8988T (cell line): ENCODE results near the gene GOLGB1.
"Not testable (repeated sequence)": the region's sequence is repeated elsewhere in the genome, so short reads cannot be mapped to it uniquely, and the experiment has no call there.

Experiments used
- DNase-seq: peaks from one replicate; pipeline ENCODE4 v3.0.0; 2011

GOLGB1 gene, protein sequence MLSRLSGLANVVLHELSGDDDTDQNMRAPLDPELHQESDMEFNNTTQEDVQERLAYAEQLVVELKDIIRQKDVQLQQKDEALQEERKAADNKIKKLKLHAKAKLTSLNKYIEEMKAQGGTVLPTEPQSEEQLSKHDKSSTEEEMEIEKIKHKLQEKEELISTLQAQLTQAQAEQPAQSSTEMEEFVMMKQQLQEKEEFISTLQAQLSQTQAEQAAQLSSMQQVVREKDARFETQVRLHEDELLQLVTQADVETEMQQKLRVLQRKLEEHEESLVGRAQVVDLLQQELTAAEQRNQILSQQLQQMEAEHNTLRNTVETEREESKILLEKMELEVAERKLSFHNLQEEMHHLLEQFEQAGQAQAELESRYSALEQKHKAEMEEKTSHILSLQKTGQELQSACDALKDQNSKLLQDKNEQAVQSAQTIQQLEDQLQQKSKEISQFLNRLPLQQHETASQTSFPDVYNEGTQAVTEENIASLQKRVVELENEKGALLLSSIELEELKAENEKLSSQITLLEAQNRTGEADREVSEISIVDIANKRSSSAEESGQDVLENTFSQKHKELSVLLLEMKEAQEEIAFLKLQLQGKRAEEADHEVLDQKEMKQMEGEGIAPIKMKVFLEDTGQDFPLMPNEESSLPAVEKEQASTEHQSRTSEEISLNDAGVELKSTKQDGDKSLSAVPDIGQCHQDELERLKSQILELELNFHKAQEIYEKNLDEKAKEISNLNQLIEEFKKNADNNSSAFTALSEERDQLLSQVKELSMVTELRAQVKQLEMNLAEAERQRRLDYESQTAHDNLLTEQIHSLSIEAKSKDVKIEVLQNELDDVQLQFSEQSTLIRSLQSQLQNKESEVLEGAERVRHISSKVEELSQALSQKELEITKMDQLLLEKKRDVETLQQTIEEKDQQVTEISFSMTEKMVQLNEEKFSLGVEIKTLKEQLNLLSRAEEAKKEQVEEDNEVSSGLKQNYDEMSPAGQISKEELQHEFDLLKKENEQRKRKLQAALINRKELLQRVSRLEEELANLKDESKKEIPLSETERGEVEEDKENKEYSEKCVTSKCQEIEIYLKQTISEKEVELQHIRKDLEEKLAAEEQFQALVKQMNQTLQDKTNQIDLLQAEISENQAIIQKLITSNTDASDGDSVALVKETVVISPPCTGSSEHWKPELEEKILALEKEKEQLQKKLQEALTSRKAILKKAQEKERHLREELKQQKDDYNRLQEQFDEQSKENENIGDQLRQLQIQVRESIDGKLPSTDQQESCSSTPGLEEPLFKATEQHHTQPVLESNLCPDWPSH (N-terminal part only)

DNA sequence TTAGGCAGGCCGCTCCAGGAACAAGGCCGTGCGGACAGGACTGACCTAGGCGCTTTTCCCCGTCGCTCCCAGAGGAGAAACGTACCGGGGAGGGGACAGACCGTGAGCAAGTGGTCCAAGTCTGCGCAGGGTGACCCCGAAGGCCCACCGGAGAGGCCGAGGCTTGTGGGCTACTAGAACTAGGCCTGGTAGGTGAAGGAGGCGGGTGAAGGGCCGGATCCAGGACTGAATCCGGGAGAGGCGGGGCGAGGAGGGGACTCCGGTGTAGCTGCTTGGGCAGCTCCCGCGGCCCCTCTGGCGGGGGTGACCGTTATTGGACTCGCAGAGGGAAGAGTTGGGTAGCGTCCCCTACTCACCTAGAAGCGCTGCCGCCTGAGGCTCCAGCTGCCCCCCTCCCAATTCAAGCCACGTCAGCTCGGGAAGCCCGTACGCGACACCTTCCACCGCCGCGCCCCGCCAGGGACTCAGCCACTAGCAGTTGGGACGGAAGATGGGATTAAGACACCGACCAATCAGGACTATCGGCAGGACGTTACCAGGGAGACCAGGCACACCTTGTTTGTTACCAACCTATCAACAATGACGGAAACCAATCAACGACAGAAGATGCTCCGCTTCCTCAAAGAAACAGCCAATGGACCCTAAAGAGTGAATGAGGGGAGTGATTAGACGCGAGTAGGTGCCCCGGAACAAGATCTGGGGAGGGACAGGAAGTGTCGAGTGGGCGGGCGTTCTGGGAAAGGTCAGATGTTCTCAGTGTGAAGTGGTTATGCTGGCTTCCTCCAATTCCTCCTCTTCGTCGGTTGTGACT lies at the start of gene GOLGB1:
GOLGB1 (minus strand) TSS at position 466 of the 811 bp plus-strand sequence. CDS start 18,770 bp downstream, outside the sequence.
- DNase-seq: peak; percentile 61

DNA sequence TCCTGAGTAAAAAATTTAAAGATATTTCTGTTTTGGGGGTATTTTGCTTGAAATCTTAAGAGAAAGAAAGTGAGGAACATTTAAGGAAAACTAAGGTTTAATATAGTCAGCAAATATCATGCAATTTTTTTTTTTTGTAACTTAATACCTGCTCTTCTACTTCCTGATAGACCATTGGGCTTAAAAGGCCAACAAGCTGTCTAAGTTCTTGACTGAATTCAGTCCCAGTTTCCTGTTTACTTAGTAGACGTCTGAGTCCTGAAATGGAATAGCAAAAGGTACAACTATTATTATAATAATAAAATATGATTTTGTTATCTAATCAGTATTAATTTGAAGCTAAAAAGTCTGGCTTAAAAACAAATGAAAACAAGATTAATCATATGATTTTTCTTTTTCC lies 47.4 kb upstream of the GOLGB1 start:
- DNase-seq: no peak

DNA sequence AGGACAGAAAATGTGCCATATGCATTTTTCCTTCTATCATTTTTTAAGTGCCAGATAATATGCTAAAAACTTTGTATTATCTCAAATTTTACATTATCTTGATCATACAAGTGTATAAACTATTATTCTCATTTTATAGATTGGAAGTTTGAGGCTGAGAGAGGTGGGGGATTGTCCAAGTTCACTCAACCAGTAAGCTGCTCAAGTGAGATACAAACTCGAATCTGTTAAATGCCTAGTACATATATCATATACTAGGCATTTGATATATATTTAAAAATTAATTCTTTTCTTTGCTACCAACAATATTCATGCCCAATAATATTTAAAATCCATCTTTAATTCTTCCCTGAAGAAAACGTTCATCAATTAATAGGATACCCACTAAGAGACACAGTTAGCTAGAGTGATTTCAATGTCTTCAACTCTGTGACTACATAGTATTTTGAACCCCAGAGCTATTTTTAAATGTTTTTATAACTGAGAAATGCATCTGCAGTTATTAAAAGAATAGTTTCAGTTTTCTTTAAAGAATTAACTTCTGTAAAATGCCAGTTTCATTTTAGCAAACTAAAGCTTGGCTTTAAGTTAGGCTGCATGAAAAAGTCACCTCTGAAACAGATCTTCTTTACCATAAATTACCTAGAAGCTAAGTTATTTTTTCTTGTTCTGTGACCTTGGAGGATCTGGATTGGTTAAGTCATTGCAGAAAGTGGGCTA lies 44.9 kb upstream of the GOLGB1 start:
- DNase-seq: no peak

DNA sequence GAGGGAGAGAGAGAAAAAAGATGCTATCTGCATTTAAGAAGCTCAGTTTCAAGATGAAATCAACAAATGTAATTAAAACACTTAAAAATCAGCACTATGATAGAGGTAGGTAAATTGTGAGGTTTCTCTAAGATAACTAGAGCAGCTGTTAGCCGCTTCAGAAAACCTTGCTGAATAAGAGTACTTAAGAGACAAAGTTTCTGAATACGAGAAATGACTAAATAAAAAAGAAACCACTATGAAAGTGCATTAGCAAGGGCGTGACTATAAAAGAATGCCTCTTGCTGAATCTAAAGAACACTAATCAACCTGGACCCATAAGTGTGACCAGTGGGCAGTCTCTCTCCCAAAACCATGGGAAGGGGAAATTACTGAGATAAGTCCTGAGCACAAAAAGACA lies 43.5 kb upstream of the GOLGB1 start:
- no peak for DNase-seq

DNA sequence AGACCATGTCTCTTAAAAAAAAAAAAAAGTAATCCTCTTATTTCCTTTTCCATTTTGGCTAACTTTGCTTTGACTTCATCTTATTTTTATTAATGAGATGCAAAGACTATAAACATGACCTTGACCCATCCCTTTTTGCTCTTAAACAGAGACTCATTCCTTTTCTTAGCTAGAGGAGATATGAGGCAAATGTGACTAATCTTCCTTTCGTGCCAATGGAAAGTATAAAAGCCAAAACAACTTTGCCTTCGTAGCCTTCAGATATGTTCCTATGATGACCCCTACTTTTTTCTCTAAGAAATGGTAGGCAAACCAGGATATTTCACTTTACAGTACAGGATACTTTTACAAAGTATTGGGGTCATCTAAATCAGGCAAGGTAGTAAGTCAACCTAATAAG lies 36.9 kb upstream of the GOLGB1 start:
- no peak for DNase-seq

DNA sequence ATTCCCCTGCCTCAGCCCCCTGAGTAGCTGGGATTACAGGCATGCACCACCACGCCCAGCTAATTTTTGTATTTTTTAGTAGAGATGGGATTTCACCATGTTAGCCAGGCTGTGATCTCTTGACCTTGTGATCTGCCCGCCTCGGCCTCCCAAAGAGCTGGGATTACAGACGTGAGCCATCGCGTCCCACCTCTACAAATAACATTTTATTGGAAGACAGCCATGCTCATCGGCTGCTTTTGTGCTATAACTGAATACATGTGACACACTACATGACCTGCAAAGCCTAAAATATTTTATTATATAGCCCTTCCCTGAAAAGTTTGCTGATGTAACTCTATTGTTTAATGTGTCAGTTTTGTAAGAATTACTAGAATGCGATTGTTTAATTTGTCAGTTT lies 33.2 kb upstream of the GOLGB1 start:
- not testable (repeated sequence) for DNase-seq

DNA sequence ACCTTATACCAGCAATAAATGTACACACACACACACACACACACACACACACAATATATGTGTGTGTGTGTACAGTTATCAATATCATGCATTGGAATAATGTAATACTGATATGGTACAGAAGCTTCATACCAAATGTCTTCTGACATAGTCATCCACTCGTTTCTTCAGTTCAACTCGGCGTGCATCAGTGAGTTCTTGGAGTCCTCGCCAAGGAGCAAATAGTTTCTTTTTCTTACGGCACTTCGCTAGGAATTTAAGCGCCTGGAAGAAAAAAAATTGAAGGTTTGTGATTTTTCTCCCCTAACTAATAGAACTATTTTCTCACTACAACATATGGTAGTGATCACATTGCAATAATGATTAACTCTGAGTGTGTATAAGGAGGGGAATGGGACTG lies 32.1 kb upstream of the GOLGB1 start:
- no peak for DNase-seq

DNA sequence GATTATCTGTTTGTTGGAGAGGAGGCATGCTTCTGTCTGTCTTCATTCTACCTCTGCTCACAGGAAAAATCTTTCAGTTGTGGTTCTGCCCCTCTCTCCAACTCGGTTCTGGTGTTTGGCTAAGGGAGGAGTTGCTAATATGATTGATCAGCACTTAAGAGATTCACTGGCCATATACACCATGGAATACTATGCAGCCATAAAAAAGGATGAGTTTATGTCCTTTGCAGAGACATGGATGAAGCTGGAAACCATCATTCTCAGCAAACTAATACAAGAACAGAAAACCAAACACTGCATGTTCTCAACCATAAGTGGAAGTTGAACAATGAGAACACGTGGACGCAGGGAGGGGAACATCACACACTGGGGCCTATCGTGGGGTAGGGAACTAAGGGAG lies 25.6 kb upstream of the GOLGB1 start:
- not testable (repeated sequence) for DNase-seq

DNA sequence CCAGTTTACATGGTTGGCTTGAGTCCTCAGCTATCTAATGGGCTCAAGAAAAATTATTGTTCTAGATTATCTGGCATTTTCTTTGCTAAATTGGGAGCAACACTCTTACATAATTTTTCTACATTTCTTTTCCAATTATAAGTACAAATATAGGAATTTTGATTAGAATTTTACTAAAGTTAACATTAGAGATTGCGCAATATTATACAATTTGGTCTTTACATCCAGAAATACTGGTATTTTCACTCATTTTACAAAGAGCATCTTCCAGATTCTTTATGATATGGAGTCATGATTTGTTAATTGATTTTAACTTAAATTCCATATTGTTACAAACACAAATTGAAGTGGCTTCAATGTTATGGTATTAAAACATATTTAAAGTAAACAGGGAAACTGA lies 19.7 kb upstream of the GOLGB1 start:
- no peak for DNase-seq

DNA sequence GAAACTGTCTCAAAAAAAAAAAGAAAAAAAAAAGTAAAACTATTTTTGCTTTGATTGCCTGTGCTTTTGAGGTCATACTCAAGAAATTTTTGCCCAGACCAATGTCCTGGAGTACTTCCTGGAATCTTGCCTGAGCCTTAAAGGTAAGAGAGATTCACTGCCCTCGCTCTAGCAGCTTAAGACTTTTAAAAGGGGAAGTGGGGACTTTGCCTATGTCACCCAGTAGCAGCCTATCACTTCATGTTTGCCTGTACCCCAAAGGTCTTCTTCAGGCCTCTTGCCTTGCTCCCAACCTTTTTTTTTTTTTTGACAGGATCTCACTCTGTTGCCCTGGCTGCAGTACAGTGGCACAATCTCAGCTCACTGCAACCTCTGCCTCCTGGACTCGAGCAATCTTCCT lies 18.9 kb upstream of the GOLGB1 start:
- DNase-seq: no peak

DNA sequence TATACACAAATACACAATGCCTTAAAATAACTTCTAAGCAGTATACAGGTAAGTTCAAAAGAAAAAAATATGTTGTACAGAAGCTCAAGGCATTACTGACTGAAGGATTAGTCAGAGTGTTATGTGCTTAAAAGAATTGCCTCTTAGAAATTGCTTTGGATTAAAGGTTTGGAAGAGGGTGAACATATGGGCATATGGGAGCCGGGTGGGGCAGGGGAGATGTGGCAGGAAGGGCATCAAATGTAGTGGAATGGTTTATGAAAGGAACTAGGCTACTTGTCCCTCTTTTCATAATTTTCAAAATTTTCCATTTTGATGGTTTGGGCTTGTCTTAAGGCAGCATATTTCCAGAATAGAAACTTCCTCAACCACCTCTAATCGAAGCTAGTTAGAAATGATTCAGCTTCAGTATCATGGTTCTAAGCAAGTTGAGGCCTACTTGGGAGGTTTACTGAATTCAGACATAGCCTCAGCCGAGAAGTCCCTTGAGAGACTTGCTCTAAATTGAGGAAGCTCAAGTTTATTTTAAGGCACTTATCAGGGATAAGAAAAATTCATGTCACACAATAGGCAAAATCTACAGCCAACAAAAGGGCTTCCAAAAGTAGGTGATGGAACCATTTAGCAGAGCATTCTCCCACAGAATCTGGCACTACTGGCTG lies 10.1 kb upstream of the GOLGB1 start:
- DNase-seq: no peak

DNA sequence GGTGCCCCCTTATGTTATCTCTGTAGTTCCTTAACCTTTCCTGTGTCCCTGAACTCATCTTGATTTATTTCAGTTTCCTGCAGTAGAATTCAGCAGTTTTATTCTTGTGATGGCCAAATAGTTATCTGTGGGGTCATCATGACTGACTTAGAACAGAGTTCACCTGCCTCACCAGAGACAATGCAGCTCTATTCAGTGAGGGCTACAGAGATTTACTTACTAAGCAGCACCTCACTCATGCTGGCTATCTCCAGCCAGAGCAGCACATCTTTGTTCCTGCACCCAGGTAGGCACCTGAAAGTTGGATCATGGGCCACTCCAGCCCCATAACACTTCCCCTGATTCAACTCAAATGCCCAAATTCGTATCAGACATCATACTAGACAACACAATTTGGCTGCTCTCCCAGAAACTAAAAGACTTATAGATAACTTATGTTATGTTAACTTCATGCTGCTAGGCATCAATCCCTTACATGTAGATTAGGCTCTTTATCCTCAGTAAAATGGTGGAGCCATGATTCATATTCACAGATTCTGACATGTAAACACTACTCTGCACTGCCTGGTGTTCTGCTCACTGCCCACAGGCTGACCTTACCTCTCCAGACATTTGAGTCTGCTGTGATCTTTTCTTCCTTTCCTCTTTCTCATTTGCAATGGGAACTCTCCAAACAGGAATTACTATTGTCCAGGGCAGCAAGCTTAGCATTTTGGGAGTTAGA lies 9.3 kb upstream of the GOLGB1 start:
- DNase-seq: no peak

DNA sequence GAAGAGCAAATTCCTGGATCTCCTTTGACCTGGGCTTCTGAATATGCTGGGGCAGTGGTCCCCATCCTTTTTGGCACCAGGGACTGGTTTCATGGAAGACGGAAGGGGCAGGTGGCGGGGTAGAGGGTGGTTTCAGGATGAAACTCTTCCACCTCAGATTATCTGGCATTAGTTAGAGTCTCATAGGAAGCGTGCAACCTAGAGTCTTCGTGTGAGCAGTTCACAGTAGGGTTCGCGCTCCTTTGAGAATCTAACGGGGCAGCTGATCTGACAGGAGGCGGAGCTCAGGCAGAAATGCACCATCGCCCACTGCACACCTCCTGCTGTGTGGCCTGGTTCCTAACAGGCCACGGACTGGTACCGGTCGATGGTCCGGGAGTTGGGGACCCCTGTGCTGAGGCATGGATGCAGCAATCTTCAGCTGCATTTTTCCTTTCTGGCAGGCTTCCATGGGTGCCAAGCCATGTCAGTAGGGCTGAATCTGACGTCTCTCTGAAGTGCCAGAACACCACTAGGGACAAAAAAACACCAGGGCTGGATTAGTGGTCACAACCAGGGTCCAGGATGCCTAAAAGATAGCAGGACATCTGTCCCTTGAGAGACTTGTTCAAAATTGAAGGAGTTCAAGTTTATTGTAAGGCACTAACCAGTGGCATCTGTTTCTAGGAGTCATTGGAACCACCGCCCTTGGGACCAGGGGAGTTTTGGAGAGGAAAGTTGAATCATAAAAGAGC lies 8.4 kb upstream of the GOLGB1 start:
- no peak for DNase-seq

DNA sequence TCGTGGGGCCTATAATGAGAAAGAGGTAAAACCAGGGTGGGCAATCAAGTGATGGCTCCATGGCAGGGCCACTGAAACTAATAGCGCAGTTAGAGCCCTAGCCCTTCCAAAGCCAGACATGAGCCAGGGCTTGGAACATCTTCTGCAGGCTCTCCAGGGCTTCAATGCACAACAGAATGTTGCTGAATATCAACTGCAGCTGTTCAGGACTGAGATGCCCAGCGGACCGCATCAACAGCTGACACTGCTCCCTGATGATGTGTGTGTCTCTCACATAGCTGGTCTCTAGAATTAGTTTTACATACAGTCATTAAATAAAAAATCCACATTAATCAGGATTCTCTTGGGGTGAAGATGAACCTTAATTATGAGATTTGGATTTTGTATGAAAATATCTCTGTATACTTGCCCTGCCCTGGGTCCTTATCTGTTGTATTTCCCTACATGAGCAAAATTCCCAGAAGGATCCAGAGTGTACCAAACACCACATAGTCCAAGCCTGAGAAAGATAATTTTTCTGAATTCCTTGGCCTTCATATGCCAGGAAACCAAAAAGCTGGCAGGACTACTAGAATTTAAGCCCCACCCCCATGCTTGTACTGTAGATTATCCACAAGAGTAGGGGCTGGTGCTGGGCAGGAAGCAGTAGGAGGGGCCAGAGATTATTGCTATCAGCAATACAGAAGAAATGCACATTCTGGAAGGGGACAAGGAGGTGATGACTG lies 7.7 kb upstream of the GOLGB1 start:
- no peak for DNase-seq

DNA sequence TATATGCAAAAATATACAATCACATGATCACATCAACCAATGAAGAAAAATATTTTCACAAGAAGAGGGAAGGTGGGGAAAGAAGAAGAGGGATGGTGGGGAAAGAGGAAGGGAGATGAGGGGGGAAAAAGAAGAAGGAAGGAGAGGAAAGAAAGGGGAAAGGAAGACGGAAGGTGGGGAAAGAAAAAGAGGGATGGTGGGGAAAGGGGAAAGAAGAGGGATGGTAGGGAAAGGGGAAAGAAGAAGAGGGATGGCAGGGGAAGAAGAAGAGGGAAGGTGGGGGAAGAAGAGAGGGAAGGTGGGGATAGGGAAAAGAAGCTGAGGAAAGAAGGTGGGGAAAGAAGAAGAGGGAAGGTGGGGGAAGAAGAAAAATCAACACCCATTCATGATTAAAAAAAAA lies 3.2 kb upstream of the GOLGB1 start:
- DNase-seq: no peak

DNA sequence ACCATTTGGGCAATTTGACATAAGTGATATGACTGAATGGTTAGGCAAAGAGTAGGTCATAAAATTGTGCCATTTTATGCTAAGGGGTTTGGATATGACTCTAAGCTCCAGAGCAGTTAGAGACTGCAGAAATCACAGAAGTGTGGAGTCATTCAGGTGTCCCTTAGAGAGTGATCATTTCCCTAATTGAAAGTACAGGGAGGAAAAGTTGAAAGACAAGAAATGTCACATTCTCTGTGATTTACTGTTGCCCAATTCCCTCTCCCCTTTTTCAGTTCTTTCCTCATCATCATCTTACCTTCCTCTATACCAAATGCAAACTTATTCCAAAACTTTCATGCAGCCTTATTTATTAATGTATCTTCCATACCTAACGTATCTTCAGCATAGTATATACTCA lies 2.7 kb upstream of the GOLGB1 start:
- no peak for DNase-seq

DNA sequence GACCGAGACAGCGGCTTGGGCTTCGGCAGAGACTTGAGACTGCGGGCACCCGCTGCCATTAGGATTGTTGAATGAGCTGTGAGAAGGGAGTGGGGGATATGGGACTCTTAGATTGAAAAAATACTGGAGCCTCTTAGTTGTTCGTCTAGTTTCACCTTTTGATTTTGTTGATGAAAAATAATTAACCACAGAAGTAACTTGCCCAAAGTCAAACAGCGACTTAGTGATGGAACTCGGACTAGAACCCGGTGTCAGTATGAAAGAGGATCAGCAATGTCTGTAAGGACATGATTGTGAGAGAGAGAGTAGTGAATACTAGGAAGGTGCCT lies 510 bp upstream of the GOLGB1 start:
- DNase-seq: no peak

DNA sequence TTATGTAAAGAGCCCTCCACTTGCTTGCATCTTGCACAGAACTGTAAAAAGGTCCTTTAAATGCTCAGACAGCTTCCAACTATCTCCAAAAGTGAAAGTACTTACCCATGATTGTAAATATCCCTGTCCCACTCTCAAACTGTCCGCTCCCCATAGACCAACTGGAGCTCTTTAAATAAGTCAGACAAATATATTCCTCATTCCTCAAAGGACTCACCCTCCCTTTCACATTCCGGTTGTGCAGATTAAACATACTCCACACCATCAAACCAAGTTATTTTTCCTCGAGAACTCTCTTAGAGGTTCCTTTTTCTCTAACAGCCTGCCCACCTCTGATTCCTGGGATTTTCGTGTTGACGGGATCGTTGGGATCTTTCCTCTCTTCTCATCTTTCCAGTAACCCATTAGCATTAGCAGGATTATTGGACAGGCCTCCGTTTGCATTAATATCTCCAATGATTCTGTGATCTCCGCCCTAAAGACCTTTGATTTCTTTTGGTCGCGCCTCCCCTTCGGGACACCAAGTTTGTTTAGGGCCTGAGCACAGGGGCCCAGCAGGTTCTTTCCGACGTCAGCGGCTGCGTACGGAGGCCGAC lies 763 bp downstream of the GOLGB1 start:
- no peak for DNase-seq

DNA sequence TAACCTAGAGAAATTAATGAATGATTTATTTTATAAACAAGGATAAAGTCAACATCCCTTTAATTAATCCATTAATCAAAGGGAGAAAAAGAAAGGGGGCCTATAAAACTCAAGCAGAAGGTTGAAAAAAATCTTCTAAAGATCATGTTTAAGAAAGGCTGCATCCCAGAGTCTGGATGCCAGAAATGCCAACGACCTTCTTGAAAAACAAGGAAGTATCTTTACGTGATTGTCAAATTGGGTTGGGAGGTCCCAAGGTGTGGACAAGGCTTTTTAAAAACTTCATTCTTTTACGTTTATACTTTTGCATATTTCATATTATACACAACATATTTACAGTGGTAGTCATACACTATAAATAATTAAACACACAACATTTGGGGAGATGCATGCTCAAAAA lies 1.6 kb downstream of the GOLGB1 start:
- DNase-seq: no peak
